GM12878 (cell line): ENCODE data around the gene OXT. TPM values are rescaled to one million over a fixed set of nuclear protein-coding genes. Genes with fewer than 3 reads are reported as not detected.

Experiments used
- ATAC-seq: fragments of 200-7000 bp; cut with Tn5 transposase; 3 replicates; pipeline ENCODE4 v1.9.1; 2020; ENCODE audit warnings: mild to moderate bottlenecking, moderate library complexity
- BruUV-seq: library from RNA; stranded (reverse); fragments of 400-500 nt; replicated peaks from 2 replicates; lab custom pipeline; 2021; lab: Mats Ljungman, UMichigan
- CTCF ChIA-PET: fragments of 300-600 bp; sonication (Branson Sonifier 250); formaldehyde crosslinking; extraction: SDS; loops from one replicate; lab custom pipeline; 2021; ENCODE audit warnings: inconsistent platforms; lab: Yijun Ruan, JAX
- POLR2A ChIA-PET: fragments of 350-600 bp; formaldehyde crosslinking; extraction: SDS; loops from one replicate; lab custom pipeline; 2021; ENCODE audit warnings: inconsistent platforms; lab: Charles Lee
- RAD21 ChIA-PET: fragments of 300-600 bp; sonication (Branson Sonifier 250); formaldehyde crosslinking; loops from one replicate; lab custom pipeline; 2023; ENCODE audit warnings: antibody characterized with exemption; ENCODE audit not compliant: unreplicated experiment; lab: Charles Lee
- SMC1A ChIA-PET: fragments of 300-600 bp; sonication (Branson Sonifier 250); formaldehyde crosslinking; loops from one replicate; lab custom pipeline; 2023; ENCODE audit not compliant: unreplicated experiment, uncharacterized antibody; lab: Charles Lee
- DNase-seq: peaks from one replicate; pipeline ENCODE4 v3.0.0-alpha.2; 2011; ENCODE audit warnings: low read depth, low spot score
- FAIRE-seq: peaks from 3 replicates; lab custom pipeline; 2011; peaks lifted over from hg19 to GRCh38; lab: Jason Lieb, UNC
- H2AFZ ChIP-seq: 2 replicates; pipeline ENCODE4 v1.6.0; 2011; ENCODE audit warnings: low read depth, low read length, control low read depth; ENCODE audit not compliant: control insufficient read depth
- H3K27ac ChIP-seq: 2 replicates; pipeline ENCODE4 v1.5.1; 2011; ENCODE audit warnings: control low read depth; ENCODE audit not compliant: control insufficient read depth, insufficient read depth
- H3K27me3 ChIP-seq, 2 experiments: replicated peaks in 1 of 2; 2 replicates each; pipeline versions ENCODE4 v1.6.0 to v1.6.1; 2011; ENCODE audit warnings: low read length in 1 of 2; ENCODE audit not compliant: control insufficient read depth in 2 of 2, insufficient read depth in 2 of 2
- H3K36me3 ChIP-seq, 2 experiments: 2 replicates each; pipeline ENCODE4 v1.5.1; 2011; ENCODE audit warnings: low read length in 1 of 2; ENCODE audit not compliant: control insufficient read depth in 2 of 2, insufficient read depth in 2 of 2
- H3K4me1 ChIP-seq: 2 replicates; pipeline ENCODE4 v1.6.1; 2011; ENCODE audit warnings: mild to moderate bottlenecking, low read length, moderate library complexity, mixed read lengths; ENCODE audit not compliant: control insufficient read depth, insufficient read depth
- H3K4me2 ChIP-seq: 2 replicates; pipeline ENCODE4 v1.6.0; 2011; ENCODE audit warnings: control low read depth; ENCODE audit not compliant: control insufficient read depth, insufficient read depth
- H3K4me3 ChIP-seq: fragments of 200-600 bp; sonication (generic); 2 replicates; pipeline ENCODE4 v1.5.1; 2016
- H3K79me2 ChIP-seq: 2 replicates; pipeline ENCODE4 v1.6.0; 2011; ENCODE audit warnings: low read length; ENCODE audit not compliant: control insufficient read depth, insufficient read depth
- H3K9ac ChIP-seq: 2 replicates; pipeline ENCODE4 v1.8.0; 2011; ENCODE audit warnings: low read length, control low read depth, mixed read lengths; ENCODE audit not compliant: control insufficient read depth, insufficient read depth
- H3K9me3 ChIP-seq: replicated peaks from 3 replicates; pipeline ENCODE4 v1.5.1; 2011; ENCODE audit warnings: mild to moderate bottlenecking, low read length; ENCODE audit not compliant: control insufficient read depth, insufficient read depth
- H4K20me1 ChIP-seq: 2 replicates; pipeline ENCODE4 v1.6.0; 2011; ENCODE audit not compliant: control insufficient read depth, insufficient read depth
- GABPA ChIP-seq: IDR thresholded peaks from 2 replicates; pipeline ENCODE4 v1.6.1; 2014; ENCODE audit warnings: antibody characterized with exemption, low read depth, mild to moderate bottlenecking, inconsistent platforms
- MTA2 ChIP-seq: fragments of 450-650 bp; IDR thresholded peaks from 2 replicates; pipeline ENCODE4 v1.6.1; 2016; ENCODE audit warnings: low read depth, mild to moderate bottlenecking, moderate library complexity
- POLR2A ChIP-seq: IDR thresholded peaks from 2 replicates; pipeline ENCODE4 v1.6.1; 2011; ENCODE audit warnings: low read depth, mild to moderate bottlenecking, low read length
- RB1 ChIP-seq: fragments of 450-650 bp; formaldehyde crosslinking; IDR thresholded peaks from 2 replicates; pipeline ENCODE4 v1.6.1; 2017; ENCODE audit warnings: mild to moderate bottlenecking, borderline replicate concordance
- SMAD5 ChIP-seq: IDR thresholded peaks from 2 replicates; pipeline ENCODE4 v1.6.1; 2016; ENCODE audit warnings: antibody characterized with exemption, low read depth
- SP1 ChIP-seq: IDR thresholded peaks from one replicate; pipeline ENCODE4 v1.6.1; 2011; ENCODE audit warnings: low read depth, low read length
- TCF3 ChIP-seq: IDR thresholded peaks from 2 replicates; pipeline ENCODE4 v1.6.1; 2012; ENCODE audit warnings: low read depth, mild to moderate bottlenecking, low read length, borderline replicate concordance; ENCODE audit not compliant: insufficient read depth
- WGBS: methylation state at CpG from one replicate; pipeline ENCODE4 v1.1.6; 2016; ENCODE audit warnings: low lambda C conversion rate; ENCODE audit not compliant: insufficient replicate concordance, insufficient coverage; ENCODE audit errors: missing lambda C conversion rate; 5-methylcytosine and 5-hydroxymethylcytosine counted together
- in situ Hi-C: fragments of 300-500 bp; cut with MboI; formaldehyde crosslinking; loops from 9 replicates; pipeline ENCODE4 v1.14.3; 2018; ENCODE audit warnings: mixed read lengths
- intact Hi-C: fragments of 100-400 bp; cut with micrococcal nuclease; formaldehyde crosslinking; loops from one replicate; pipeline ENCODE4 v1.14.2; 2022; ENCODE audit not compliant: unreplicated experiment
- polyA plus RNA-seq, 11 experiments: library from polyadenylated mRNA; depleted of rRNA in 4 of 11; unstranded in 6 of 11; stranded (reverse) in 5 of 11; fragments of >200 nt; fragmentation: Nextera tagmentation in 4 of 11; fragmentation: Illumina TruSeq in 1 of 11; extraction: Ambion mirVana in 4 of 11; extraction: Trizol in 1 of 11; gene quantifications; 1 replicate in 1 of 11; 2 replicates in 10 of 11; pipeline versions ENCODE4 v1.2.1 to v1.2.3, GENCODE V29; 2011 to 2016; ENCODE audit warnings: inconsistent platforms in 2 of 11, missing spikeins in 2 of 11, low read depth in 1 of 11
- total RNA-seq, 4 experiments: library from RNA; depleted of rRNA in 3 of 4; stranded (reverse); fragments of >200 nt in 3 of 4; fragmentation: Illumina TruSeq in 1 of 4; extraction: Trizol in 1 of 4; gene quantifications; 2 replicates each; pipeline versions ENCODE4 v1.2.1 to v1.2.3, GENCODE V29; 2013 to 2021
- TF ChIP-seq, protein P1 (sequence below): fragments of 450-650 bp; IDR thresholded peaks from 2 replicates; pipeline ENCODE4 v1.6.1; 2017; ENCODE audit warnings: antibody characterized with exemption, mild to moderate bottlenecking, moderate library complexity
- TF ChIP-seq, protein P2 (sequence below): fragments of 450-650 bp; formaldehyde crosslinking; IDR thresholded peaks from 2 replicates; pipeline ENCODE4 v1.4.0; 2020; ENCODE audit warnings: mild to moderate bottlenecking, moderate library complexity

Gene OXT
- total and polyA plus RNA-seq, 10 of the 15 experiments (the other 5 are each of a cell fraction or from before 2014, with no cell fraction given) = not detected

DNA sequence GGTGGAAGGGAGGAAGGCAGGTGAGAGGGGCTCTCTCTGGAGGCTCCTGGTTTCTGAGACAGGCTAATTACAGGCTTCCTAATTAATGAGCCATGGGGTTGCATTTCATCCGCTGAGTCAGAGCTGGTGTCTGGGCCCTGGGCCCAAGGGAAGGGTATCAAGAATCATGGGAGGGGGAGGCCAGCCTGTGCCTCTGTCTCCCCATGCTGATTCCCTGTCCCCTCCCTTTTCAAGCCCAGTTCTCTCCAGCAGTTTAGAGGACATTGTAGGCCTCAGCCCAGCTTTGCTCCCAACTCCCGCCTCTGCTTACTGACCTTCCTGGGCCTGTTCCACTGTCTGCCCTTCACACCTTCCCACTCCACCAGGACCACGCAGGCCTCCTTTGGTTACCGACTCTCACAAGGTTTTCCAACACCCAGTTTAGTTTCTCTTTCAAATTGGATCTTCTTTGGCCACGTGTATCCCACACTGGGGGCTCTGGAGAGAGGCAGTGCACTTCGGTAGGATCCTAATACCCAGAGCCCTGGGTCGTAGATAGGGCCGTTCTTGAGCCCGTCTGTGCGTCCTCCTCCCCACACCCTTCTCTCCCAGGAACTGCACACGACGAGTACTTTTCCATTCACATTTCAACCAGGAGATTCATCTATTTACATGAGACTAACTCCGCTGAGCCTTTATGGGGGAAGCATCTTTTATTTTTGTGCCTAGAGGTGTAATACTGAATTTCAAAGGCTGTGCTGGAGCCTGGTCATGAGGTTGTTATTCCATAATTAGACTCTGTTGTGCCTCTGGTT, 31.4 kb downstream of the OXT start (continued):
- TF ChIP-seq, protein P1, sequence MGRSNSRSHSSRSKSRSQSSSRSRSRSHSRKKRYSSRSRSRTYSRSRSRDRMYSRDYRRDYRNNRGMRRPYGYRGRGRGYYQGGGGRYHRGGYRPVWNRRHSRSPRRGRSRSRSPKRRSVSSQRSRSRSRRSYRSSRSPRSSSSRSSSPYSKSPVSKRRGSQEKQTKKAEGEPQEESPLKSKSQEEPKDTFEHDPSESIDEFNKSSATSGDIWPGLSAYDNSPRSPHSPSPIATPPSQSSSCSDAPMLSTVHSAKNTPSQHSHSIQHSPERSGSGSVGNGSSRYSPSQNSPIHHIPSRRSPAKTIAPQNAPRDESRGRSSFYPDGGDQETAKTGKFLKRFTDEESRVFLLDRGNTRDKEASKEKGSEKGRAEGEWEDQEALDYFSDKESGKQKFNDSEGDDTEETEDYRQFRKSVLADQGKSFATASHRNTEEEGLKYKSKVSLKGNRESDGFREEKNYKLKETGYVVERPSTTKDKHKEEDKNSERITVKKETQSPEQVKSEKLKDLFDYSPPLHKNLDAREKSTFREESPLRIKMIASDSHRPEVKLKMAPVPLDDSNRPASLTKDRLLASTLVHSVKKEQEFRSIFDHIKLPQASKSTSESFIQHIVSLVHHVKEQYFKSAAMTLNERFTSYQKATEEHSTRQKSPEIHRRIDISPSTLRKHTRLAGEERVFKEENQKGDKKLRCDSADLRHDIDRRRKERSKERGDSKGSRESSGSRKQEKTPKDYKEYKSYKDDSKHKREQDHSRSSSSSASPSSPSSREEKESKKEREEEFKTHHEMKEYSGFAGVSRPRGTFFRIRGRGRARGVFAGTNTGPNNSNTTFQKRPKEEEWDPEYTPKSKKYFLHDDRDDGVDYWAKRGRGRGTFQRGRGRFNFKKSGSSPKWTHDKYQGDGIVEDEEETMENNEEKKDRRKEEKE = no peak
- no peak for TF ChIP-seq SP1
- no peak for TF ChIP-seq RB1

DNA sequence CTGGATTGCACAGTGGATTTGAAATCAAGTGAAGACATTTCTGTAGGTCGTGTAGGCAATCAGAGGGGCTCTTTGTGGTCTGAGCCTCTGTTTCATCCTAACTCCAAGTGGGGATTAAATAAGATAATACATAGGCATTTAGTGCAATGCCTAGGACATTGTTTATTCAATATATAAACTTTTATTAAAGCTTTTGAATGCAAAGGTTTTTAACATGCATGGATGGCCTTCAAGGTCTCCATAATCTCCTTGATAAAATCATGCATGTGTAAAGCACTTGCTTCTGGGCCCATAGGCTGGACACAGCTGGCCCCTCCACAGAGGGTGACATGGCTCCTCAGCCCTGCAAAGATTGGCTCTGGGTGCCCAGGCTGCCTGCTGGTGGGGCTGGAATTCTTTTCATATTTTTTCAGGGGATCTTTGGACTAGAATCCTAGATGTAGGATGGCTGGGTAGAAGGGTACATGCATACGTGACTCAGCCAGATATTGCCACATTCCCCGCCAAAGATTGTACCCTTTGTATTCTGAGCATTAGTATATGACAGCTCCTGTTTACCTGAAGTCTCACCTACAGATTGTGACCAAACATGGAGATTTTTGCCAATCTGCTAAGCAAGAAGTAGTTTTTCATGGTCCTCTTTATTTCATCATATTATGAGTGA, 32.1 kb downstream of the OXT start:
- Histone ChIP-seq H3K79me2 (no peaks in the 10 kb centered on the region), H3K27me3 (no peaks in the 10 kb centered on the region), H3K9me3 (no peaks in the 10 kb centered on the region), H3K4me2 (no peak overlapping the region), H3K27ac (no peak overlapping the region), H3K4me3 (no peak overlapping the region), H3K9ac (no peak overlapping the region)
- intact Hi-C loops (no loop called here), in situ Hi-C loops (no loop called here)
- BruUV-seq = no TSS peak
- no peak for DNase-seq
- ChIA-PET CTCF (interaction anchor here (0.6 kb wide), 2 partner anchors 10 to 50 kb away, joined by 3 to 4 read pairs; no protein-coding TSS in a partner anchor), SMC1A (interaction anchor here (1.0 kb wide), 1 partner anchor 50 kb away, joined by 4 read pairs; no protein-coding TSS in a partner anchor), POLR2A (no interaction called here)
- no peak for FAIRE-seq
- no peak for TF ChIP-seq GABPA
- no peak for TF ChIP-seq SMAD5
- TF ChIP-seq, protein P2, sequence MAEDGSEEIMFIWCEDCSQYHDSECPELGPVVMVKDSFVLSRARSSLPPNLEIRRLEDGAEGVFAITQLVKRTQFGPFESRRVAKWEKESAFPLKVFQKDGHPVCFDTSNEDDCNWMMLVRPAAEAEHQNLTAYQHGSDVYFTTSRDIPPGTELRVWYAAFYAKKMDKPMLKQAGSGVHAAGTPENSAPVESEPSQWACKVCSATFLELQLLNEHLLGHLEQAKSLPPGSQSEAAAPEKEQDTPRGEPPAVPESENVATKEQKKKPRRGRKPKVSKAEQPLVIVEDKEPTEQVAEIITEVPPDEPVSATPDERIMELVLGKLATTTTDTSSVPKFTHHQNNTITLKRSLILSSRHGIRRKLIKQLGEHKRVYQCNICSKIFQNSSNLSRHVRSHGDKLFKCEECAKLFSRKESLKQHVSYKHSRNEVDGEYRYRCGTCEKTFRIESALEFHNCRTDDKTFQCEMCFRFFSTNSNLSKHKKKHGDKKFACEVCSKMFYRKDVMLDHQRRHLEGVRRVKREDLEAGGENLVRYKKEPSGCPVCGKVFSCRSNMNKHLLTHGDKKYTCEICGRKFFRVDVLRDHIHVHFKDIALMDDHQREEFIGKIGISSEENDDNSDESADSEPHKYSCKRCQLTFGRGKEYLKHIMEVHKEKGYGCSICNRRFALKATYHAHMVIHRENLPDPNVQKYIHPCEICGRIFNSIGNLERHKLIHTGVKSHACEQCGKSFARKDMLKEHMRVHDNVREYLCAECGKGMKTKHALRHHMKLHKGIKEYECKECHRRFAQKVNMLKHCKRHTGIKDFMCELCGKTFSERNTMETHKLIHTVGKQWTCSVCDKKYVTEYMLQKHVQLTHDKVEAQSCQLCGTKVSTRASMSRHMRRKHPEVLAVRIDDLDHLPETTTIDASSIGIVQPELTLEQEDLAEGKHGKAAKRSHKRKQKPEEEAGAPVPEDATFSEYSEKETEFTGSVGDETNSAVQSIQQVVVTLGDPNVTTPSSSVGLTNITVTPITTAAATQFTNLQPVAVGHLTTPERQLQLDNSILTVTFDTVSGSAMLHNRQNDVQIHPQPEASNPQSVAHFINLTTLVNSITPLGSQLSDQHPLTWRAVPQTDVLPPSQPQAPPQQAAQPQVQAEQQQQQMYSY (CRISPR knock-in tag) = no peak
- no peak for TF ChIP-seq MTA2
- no peak for TF ChIP-seq TCF3
- TF ChIP-seq POLR2A = no peak
- TF ChIP-seq, all 136 proteins: peak for 0
- Histone ChIP-seq H3K36me3 (no peaks in the 10 kb centered on the region), H4K20me1 (no peaks in the 10 kb centered on the region), H2AFZ (no peak overlapping the region), H3K4me1 (peaks cover 3% of the 10 kb centered on the region)
- RAD21 ChIA-PET = no interaction called here
- 55% methylated on average over 3 of the region's 3 CpGs for WGBS
- ATAC-seq = no peak
